ENCODE data around the gene NPHS2. TPM values are rescaled to one million over a fixed set of nuclear protein-coding genes. Genes with fewer than 3 reads are reported as not detected.

NPHS2 gene
- not detected for total RNA-seq

- DNase-seq = no peak
Observed at GRCh38 chr1:179575497-179576314, at the start of gene NPHS2. TSS of gene NPHS2 (minus strand) at chr1:179575948. CDS start at chr1:179575864, 84 bp downstream.

GRCh38 chr1:179612361-179612760 lies 36.6 kb upstream of the NPHS2 start:
- no peak for DNase-seq

- no peak for DNase-seq
Observed at GRCh38 chr1:179601093-179601492, 25.3 kb upstream of the NPHS2 start.

GRCh38 chr1:179599623-179600249 lies 24.0 kb upstream of the NPHS2 start:
- no peak for DNase-seq

DNA sequence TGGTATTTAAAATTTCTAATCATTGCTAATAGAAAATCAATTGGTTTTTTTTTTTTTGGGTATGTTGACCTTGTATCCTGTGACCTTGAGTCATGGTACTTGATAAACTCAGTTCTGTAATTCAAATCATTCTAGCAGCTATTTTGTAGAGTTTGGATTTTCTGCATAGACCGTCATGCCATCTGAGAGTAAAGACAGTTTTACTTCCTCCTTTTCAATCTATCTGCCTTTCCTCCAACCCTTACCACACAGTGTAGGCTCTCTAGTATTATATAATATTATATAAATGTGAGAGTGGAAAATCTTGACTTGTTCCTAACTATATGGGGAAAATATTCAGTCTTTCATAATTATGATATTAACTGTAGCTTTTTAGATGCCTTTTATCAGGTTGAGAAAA lies 22.9 kb upstream of the NPHS2 start:
- DNase-seq = no peak

- DNase-seq = no peak
Observed at GRCh38 chr1:179591592-179592580, 16.1 kb upstream of the NPHS2 start, which contains the start of gene TDRD5. TSS of gene TDRD5 (plus strand) at chr1:179591832. CDS start at chr1:179592616, 784 bp downstream.

GRCh38 chr1:179591253-179591591 lies 15.5 kb upstream of the NPHS2 start:
- DNase-seq = no peak

GRCh38 chr1:179590671-179591070 lies 14.9 kb upstream of the NPHS2 start:
- DNase-seq = no peak

GRCh38 chr1:179589509-179589908 lies 13.8 kb upstream of the NPHS2 start:
- no peak for DNase-seq

GRCh38 chr1:179588425-179589024 lies 12.8 kb upstream of the NPHS2 start:
- no peak for DNase-seq

- no peak for DNase-seq
Observed at GRCh38 chr1:179587336-179587735, 11.6 kb upstream of the NPHS2 start.

DNA sequence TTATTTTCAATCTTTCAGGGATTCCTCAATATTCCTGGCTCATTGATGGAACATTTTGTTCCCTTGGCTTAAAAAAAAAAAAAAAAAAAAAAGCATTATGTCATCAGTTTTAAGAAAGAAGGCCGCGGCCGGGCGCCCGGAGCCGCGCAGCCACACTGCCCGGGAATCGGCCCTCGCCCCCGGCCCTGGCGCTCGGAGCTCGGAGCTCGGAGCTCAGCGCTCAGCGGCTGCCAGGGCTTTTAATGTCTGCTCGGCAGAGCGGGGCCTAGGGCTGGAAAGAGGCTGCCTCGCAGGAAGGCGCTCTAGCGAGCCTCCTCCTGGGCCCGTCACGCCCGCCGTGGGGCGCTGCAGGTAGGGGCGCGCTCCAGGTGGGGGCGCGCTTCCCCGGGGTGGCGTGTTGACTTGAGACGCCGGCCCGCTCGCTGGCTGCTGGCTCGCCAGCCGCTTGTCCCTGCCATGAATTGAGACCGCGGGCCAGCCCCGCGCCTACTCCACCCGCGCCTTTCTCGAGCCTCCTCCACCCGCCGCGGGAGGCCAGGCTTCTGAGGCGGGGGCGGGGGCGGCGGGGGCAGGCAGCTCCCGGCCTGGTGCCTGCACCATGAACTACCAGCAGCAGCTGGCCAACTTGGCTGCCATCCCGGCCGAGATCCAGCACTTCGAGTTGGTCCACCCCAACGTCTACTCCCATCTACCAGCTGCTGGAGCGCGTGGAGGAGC lies 10.5 kb upstream of the NPHS2 start:
- peak; percentile 45 for DNase-seq

- no peak for DNase-seq
Observed at GRCh38 chr1:179583771-179584320, 8.1 kb upstream of the NPHS2 start.

DNA sequence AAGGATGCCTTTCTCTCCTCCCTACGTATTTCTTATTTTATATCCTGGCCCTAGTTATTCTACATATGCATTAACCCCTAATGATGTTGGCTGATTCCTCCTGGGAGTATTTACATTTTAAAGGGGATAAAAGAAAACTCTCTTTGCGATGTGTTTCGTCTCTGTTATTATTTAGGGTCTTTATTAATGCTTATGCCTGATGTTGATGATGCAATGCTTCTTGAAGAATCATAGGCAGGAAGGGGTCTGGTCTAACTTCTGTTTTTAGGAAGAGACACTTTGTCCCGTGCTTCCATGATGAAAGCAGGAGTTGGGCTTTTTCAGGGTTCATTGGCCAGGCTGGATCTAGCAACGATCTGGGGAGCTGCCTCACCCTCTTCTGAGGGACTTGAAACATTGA lies 761 bp upstream of the NPHS2 start:
- DNase-seq = no peak

DNA sequence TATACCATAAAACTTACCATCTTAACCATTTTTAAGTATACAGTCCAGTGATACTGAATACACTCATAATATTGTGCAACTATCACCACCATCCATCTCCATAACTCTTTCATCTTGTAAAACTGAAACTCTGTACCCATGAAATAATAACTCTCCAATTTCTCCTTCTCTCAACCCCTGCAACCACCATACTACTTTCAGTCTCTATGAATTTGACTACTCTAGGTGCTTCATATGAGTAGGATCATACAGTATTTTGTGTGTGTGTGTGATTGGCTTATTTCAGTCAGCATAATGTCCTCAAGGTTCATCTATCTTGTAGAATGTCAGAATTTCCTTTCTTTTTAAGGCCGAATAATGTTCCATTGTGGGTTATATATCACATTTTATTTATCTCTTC lies 17.7 kb downstream of the NPHS2 start:
- DNase-seq = no peak

DNA sequence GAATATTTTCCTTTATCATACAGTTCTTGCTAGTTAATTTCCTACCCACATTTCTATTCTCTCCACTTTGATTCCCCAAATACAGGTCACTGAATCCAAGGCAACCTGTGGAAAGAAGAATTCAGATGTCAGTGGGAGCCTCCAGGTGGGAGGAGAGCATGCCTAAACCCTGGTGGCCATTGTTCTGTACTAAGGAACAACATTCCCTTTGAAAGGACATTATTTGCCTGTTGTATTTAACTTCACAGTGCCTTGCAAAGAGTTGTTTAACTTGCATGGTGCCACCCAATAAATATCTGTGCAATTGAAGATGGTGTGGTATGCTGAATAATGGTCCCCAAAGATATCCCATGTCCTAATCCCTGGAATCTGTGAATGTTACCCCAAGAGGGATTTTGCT lies 21.3 kb downstream of the NPHS2 start:
- no peak for DNase-seq

GRCh38 chr1:179550746-179551682 lies 24.7 kb downstream of the NPHS2 start:
- no peak for DNase-seq

DNA sequence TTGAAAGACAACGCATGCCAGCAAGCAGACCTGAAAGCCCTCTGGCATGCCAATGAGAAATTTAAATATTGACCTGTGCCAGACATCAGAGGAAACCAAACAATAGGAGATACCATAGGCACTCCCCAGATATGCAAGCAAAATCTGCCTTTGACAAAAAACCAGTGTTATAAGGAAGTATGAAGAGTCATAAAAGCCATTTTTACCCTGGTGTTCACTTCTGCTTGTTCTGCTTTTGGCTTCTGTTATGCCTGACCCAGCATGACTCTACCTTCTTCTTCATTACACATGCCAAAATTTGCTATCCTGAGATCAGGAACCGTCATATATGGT lies 26.4 kb downstream of the NPHS2 start:
- no peak for DNase-seq

DNA sequence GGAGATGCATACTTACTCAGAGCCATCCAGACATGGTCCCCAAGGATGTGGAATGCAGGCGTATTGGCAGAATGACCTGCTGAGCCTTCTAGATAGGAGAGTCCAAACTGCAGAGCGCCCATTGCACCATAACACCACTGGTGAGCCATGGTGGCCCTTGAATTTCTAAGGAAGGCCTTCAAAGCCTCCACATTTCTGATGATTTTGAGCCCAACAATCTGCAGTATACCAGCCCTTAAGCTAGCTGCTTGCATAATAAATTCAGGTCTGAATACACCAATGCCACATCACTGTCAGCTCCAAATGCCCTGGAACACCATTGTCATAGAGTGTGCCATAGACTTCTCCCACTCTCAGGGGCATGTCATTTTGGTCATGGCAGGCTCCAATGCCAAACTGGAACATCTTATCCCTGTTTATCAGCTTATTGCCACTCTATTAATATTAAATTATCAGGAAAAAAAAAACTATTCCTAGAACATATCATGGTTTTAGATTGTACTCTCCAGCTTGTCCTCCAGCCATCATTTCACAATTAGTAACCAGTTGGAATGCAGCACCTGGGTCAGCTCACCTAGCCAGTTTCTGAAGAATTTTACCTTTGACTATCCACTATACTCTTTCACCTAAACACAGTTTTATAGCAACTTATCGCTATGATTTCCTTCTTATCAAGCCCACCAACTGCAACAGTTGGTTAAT lies 26.9 kb downstream of the NPHS2 start:
- DNase-seq = no peak

All from occipital lobe (tissue), 2 donors.